HT-29 (cell line): Measurements from ENCODE around the gene CMSS1. TPM values are rescaled to one million over a fixed set of nuclear protein-coding genes. Genes with fewer than 3 reads are reported as not detected.
"Not testable (repeated sequence)": the region's sequence is repeated elsewhere in the genome, so short reads cannot be mapped to it uniquely, and the experiment has no call there.

Experiments
- DNase-seq: peaks from one replicate; pipeline ENCODE4 v3.0.0-alpha.2; 2015; ENCODE audit warnings: low spot score
- total RNA-seq: library from RNA; depleted of rRNA; stranded (reverse); fragments of >200 nt; shearing (Covaris generic); gene quantifications from 2 replicates; pipeline ENCODE4 v1.2.3, GENCODE V29; 2014

Gene CMSS1
- total RNA-seq, 1 experiment from 2014 or later: 18.3 TPM

DNA sequence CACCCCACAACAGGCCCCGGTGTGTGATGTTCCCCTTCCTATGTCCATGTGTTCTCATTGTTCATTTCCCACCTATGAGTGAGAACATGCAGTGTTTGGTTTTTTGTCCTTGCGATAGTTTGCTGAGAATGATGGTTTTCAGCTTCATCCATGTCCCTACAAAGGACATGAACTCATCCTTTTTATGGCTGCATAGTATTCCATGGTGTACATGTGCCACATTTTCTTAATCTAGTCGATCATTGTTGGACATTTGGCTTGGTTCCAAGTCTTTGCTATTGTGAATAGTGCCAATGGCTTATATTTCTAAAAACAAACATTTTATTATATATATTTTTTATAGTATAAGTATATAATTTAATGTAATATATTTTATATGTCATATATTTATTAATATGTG lies 233.9 kb downstream of the CMSS1 start:
- not testable (repeated sequence) for DNase-seq

DNA sequence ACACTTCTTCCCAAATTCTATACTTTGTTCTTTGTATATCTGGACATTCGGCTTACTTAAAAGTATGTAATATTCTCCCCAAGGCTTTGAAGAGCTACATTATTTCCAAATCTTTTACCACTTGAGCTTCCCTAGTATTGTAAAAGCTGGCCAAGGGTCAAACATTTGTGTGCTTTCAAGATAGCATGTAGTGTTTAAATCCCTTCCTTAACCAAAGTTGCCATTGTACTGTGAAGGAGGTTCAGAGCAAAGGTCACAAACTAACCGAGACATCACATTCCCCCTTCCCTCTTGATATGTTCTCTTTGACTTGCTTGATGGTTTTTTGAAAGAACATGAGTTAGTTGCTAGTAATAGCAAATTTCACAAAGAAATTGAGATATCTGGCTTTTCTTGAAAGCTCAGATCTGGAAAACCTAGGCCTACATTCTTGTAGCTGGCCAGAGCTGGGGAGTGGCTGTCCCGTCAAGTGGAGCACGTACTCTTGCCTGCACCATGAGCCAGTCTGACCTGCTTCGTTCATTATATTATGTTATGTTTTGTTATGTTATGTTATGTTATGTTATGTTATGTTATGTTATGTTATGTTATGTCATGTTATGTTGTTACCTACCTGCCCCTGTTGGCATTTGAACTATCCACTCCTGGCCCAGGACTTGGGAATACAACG lies 236.4 kb downstream of the CMSS1 start:
- DNase-seq: no peak

DNA sequence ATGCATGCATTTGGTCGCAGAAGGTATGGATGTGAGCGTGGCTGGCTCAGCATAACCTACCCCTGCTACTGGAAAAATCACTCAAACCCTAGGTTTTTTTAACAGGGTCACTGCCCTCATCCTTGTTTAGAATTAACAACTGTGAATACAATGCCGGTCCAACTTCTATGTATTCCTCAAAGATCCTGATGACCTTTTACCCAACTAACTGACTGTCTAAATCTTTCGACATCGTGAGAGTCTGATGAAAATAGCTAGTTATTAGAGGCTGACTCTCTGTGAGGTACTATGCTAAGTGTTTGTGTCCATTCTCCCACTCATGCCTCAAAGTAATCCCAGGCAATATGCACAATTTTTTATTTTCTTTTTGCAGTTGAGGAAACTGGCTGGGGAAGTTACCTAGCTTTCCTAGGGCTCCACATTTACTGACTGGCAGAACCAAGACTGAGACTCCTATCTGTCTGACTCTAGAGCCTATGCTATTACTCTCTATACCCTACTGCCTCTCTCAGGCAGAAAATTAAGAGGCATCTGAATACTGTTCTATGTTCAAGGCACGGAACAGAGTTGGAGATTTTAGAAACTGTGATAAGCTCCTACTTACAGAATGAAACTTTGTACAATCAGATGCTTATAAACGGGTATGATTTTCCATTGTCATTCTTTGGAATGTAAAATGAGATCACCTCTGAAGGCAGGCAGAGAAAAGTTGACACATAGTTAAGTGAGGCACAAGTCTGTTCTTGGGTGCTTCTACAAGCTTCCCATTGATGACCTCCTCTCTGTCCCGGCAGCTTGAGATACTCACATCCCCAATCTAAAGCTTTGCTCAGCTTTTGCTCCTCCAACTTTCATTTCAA lies 240.3 kb downstream of the CMSS1 start:
- no peak for DNase-seq

DNA sequence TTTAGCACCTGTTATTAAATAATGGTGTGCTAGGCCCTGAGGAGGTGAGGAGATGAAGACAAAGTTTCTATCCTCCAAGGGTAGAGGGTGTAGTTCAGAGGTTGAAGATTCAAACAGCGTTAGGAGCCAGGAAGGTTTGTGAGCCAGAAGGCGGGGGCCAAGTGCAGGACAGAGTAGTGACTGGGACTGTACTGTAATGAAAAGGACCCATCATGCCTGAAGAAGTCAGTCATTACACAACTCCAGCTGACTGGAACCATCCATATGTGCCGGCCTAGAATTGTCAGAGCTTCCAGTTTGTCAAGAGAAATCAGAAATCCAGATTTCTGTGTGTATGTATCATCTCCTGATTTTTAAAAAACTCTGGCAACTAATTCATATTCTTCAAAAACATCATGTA lies 241.8 kb downstream of the CMSS1 start:
- no peak for DNase-seq

DNA sequence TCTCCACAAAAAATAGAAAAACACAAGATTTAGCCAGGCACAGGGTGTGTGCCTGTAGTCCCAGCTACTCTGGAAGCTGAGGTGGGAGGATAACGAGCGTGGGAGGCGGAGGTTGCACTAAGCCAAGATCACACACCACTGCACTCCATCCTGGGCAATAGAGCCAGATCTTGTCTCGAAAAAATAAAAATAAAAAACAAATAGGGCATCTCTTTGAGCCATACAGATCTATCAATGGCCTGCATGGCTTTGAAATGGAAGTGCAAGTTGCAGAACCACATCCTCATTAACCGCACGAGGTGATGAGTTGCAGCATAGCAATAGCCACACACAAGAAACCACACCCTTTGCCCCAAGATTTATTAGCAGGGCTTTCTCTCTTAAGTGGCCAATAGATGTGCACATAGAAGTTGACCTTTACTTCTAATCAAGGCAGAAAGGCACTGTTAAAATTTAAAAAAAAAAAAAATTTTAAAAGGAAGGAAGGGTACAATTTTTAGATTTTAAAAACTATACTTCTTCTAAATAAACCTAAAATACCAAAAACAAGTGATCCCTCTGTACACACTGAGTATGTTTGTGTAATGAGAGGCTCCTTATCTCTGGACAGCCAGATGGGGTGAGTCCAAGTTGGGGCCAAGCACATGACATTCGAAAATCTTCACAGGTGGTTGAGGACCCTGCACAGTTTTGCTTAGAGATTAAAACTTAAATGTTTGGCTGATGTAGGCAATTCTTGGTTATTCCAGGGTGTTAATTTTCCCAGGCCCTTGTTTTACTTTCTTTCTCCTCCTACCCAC lies 243.2 kb downstream of the CMSS1 start:
- DNase-seq: no peak

DNA sequence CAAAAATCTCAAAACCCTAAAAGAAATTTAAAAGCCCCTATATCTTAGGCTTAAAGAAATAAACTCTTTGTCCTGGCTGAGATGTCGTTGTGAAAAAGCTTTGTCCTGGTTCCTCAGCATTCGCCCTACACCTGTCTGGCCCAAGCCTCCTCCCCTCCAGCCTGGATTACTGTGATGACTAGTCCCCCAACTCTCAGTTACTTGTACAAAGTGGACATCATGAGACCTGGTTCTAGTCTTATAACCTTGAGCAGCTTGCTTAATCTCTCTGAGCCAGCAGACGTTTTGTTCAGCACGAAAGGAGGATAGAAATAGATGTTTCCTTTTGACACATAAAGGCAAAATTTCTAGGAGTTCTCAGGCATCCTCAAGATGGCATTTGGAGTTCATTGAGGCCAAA lies 245.0 kb downstream of the CMSS1 start:
- DNase-seq: no peak

DNA sequence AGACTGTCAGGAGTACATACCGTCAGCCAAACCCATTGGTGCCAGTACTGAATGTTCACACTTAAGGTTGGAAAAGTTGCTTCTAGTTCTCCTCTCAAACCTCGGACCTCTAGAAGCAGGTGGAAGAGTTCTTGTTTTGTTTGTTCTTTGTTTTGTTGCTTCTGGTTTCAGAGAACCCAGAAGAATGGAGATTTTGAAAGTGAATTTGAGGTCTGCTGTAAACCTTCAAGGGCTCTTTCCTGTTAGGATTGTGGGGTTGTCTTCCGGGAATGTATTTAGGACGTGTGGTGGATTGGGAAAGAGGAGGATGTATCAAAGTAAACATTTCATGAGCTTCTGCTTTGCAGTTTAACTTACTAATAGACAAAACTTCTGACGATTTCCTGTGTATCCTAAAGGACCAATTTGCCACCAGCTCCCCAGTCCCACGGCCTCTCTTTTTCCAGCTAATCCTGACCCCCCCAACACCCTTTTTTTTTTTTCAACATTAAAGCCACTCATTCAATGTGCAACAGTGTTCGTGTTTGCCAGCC lies 246.3 kb downstream of the CMSS1 start:
- DNase-seq: no peak

DNA sequence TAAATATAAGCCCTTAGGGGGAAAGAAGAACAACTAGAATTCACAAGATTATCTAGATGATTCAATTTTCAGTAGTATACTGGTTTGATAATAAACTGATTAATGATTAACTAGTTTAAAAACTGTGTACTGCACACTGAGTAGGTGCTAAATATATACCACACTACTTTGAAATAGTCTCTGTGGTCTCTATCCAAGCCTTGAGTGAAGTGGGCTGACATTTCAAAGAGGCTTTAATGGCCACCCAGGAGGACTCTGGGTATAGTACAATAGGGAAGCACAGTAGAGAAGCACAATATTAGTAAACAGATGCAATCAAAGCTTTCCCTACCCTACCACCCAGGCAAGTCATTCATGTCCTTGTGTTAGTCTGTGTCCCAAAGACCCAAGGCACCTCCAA lies 249.9 kb downstream of the CMSS1 start:
- no peak for DNase-seq

DNA sequence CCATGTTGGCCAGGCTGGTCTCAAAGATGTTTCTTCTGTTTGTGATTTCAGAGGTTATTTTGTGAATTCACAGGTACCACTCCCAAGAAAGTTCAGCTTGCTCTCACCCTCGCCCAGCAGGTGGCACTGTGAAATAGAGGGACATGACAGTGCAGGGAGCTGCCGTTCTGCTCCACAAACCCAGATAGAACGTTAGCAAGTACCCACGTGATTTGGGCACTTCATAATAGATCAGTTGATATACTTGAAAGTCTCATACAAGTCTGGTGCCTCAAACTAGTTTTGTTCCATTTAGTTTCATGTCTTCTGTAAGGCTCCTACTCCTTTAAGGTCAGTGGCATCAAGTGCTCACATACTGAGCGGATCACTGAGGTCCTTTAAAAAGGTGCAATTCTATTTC lies 251.2 kb downstream of the CMSS1 start:
- DNase-seq: peak; percentile 88

DNA sequence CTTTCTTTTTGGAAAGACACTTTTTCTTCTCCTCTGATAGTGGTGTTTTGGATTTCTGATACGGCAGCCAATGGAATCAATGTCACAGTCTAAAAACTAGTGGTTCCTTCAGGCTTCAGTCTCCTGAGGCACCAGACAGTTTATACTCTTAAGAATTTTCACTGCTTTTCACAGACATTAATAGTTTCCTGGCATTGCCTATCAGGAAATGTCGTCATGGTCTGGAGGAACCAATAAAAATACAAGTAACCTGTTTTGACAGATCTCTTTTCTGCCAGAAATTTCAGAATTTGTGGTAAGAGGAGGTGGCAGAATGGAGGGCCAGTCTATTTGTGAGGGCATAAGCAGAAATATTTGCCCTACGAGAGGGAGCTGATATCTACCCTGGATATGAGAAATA lies 251.8 kb downstream of the CMSS1 start:
- DNase-seq: no peak

DNA sequence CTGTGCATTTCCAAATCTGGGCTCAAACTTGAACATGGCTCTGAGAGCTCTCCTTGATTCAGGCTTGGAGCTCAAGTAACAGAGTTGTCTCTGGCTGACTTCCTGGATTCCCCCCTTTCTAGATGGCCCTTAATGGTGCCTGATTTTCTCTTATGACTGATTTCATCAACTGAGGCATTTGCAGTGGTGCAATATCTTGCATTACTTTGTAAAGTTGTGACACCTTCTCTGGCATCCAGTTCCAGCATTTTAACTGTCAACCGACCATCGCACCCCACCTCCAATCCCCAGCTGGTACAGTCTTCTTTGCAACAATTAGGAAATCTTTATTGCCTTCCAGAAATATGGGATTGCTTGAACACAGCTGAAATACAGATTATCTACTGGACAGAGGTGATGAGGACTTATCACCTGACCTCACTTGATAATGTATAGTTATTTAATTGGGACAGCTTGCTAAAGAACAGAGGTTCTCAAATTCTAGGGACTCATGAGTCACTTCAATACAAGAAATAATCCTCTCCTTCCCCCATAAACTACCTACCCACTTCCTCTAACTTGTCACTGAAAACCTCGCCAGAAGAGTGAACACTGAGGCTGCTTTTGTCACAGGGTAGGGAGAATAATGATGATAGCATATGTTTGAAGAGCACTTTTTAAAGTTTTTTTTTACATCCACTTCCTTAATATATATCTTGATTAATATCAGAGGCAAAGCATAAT lies 254.8 kb downstream of the CMSS1 start:
- DNase-seq: no peak

DNA sequence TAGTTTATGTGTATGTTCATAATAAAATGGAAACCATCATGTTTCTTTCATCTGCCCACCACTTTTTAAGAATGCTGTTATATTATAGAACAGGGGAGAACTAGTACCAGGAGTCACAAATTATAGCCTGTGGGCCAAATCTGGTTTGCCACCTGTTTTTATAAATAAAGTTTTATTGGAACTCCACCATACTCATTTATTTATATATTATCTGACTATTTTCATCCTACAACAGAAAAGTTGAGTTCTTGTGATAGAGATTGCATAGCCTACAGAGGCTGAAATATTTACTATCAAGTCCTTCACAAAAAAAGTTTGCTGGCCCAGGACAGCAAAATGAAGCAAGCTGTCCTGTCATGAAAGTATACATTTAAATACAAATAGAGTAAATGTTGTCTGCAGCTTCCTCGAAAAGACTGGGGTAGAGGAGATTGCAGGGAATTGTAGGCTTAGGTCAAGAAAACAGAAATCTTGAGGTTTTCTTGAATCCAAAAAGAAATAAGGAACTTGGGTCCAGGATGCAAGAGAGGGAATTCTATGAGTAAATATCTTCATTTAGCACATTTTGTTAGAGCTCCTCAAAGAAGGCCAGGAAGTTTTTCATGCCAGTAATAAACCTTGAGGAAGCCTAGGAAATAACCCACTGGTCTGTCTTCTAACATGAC lies 255.5 kb downstream of the CMSS1 start:
- no peak for DNase-seq

DNA sequence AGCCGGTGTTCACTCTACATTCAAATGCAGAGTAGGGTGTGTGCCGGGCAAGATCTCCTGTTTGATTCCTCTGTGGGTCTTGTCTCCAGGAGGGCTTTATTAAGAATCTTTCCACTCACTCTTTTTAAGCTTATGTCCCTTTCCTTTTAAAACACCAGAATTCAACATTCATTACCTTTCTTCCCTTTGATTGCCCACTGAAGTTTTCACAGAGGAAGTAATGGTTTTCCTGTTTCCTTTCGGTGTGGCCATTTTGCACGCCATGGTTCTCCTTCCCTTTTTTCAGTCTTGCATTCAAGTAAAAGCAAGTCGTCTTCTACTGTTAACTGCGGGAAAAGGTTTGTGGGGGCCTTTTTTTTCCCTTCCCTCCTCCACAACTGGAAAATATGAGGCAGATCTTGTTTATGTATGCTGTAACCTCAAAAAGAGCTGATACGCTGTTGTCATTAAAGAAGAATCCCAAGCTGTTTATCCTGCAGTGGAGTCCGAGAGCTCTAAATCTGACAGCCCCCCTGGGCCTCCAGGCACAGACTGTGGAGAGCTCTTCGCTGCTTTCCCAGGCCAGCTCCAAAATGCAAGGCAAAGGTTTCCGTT lies 256.1 kb downstream of the CMSS1 start:
- no peak for DNase-seq

DNA sequence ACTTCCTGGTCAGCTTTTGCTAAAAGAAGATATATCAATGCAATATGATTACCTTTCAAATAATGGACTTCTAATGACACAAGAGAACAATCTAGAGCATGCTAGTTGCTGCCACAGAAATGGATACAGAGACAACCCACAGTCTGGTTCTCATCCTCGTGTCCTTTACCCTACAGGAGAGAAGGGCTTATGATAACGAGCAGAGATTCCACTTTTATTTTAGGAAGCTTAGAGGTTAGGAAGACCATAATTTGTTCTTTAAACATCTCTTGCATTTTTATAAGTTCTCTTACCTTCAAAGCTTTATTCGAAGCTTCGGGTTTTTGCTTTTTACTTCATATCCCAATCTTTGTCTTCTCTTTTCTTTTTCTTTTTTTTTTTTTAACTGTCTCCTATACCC lies 257.5 kb downstream of the CMSS1 start:
- no peak for DNase-seq

DNA sequence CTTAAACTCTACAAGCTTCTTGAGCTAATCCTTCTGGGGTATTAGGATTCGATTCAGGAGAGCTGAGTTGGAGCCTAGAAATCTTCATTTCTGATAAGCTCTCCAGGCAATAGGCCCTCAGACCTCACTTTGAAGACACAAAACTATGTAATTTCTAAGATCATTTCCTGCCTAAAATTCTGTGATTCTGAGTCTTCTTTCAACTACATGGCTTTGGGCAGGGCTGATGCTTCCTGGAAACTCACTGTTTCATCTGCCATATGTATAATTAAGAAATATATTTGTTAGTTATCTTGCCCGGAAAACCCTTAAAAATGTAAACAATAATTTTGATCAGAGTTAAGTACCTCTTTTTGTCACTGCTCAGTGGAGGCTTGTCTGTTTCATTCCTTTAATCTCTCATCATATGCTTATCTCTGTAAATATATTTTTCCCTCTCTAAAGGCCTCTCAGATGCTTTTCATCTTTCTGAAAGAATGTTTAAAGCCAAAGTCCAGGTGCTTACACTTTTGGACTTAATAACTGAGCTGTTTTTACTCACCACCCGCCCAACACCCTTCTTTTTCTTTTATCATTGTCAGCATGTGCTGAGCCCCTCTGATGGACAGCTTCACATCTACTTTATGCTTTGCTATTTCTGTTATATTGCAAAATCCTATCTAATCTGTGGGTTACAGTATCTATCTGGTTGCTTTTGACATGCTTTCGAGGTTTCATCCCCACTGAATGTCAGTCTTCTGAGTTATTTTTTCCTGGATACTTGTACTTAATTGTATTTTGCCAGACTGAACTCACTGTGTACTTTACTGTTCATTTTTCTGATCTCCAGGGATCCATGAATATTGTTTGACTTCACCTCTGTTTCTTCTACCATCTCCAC lies 258.4 kb downstream of the CMSS1 start:
- DNase-seq: no peak

DNA sequence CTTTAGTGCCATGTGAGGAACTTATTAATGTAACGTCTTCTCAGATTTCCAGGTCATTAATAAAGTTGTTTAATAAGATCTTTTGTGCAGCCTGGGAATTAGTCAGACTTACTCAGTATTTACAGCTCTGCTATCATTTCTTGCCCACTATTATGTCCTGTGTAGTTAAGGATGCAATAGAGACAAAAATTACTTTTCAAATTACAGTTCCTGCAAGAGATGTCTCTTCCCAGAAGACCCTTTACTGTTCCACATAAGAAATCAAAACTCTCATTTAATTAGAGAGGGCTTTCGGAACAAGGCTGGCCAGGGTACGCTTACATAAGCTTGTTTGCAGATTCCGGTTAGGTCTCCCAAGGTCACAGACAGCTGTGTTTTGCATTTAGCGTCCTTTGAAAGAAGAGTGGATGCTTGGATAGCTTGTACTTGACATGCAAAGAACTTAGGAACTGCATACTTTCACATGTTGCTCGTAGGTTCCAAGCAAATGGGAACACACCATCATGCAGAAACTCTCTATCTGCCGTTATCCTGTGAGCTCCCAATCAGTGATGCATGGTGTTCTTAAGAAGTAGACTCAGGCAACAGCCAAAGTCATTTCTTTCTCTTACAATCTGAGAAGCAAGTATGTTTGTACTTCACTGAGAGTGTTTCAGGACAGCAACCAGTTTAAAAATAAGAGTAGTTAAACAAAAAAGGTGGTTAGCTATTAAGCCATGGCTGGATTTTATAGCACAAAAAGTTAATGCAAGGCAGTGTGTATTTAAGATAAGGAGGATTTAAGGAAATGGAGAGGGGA lies 259.3 kb downstream of the CMSS1 start:
- no peak for DNase-seq

DNA sequence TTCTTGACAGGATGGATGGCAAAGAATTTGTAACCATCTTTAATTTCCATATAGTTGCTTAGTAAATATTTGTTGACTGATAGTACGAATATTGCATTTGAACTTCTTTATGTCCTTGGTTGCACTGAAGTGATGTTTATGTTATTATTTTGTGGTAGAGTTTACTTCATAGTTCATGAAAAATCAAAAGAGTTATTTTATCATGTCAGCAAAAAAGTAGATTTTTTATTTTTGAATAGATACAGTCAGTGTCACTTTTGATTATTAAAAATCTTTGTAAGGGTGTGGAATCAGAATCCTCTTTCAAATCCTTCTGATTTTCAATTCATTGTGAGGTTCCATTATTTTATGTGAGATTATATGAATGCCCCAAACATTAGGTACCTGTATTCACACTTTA lies 261.7 kb downstream of the CMSS1 start:
- DNase-seq: no peak

DNA sequence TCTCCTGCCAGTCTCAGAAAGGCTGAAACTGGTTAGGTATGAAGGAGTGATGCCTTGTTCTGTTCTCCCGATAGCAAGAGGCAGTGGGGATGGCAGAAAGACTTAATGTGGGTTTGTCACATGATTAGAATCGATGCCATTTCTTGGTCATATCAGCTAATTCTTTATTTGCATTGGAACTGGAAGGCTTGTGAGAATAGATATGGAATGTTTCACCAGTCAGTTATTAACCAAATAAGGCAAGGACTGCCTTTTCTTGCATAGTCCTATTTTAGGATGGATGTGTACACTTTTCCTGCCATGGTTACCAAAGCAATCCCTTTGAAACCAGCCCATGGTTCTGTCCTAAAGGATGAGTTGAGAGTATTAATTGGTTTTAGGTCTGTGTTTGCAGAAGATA lies 262.9 kb downstream of the CMSS1 start:
- no peak for DNase-seq

DNA sequence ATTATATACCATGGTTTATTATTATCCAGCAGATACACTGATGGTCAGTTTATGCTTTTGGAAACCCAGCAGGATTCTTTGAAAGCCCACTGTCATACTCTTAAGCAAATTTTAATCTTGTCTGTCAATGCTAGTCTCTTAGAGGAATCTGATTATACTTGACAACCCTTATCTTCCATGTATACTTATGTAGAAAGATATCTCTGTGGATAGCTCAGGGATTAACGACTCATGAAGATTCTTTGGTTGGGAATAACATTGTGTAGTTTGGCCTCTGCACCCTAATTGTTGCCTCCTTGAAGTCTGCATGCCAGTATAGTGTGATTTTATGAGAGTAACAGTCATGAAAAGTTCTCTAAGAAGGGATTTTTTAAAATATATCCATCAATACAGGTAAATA lies 263.6 kb downstream of the CMSS1 start:
- no peak for DNase-seq
